ENCODE measurements around the gene GLIS2.

Gene GLIS2

GRCh38 chr16:4350787-4351659 is 35.2 kb downstream of the GLIS2 start, which contains the start of gene PAM16:
TSS of gene PAM16 (minus strand) at chr16:4351321. CDS start at chr16:4351234, 87 bp downstream.
- 0 out of 2 replicates have a peak, but pooled peaks have one; percentile 8 for TF ChIP-seq CTCF (IDR thresholded peaks at IDR 0.05; ENCODE audit: borderline replicate concordance, insufficient read depth, low read depth, low read length)
- H3K4me3 ChIP-seq (ENCODE audit: low read depth, low read length): peak within 1 kb of the TSS; percentile 99

- H3K4me3 ChIP-seq (ENCODE audit: low read depth, low read length): no peak overlapping the region
Measured at GRCh38 chr16:4351880-4352279, 36.0 kb downstream of the GLIS2 start.

DNA sequence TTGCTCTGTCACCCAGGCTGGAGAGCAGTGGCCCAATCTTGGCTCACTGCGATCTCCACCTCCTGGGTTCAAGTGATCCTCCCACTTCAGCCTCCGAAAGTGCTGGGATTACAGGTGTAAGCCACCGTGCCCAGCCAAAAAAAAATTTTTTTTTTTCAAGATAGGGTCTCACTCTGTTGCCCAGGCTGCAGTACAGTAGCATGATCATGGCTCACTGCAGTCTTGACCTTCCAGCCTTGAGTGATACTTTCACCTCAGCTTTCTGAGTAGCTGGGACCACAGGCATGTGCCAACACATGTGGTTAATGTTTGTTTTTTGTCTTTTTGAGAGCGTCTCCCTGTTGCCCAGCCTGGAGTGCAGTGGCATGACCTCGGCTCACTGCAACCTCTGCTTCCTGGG is 37.0 kb downstream of the GLIS2 start:
- no peak for TF ChIP-seq CTCF (IDR thresholded peaks at IDR 0.05; ENCODE audit: borderline replicate concordance, insufficient read depth, low read depth, low read length)
- H3K4me3 ChIP-seq (ENCODE audit: low read depth, low read length): no peak overlapping the region

More at GRCh38 chr16:4351880-4352279, 36.0 kb downstream of the GLIS2 start:
- TF ChIP-seq CTCF (IDR thresholded peaks at IDR 0.05; ENCODE audit: borderline replicate concordance, insufficient read depth, low read depth, low read length): no peak

GRCh38 chr16:4353675-4354074 is 37.8 kb downstream of the GLIS2 start:
- TF ChIP-seq CTCF (IDR thresholded peaks at IDR 0.05; ENCODE audit: borderline replicate concordance, insufficient read depth, low read depth, low read length): no peak
- H3K4me3 ChIP-seq (ENCODE audit: low read depth, low read length): no peak overlapping the region

GRCh38 chr16:4354512-4355409 is 38.9 kb downstream of the GLIS2 start:
- TF ChIP-seq CTCF (IDR thresholded peaks at IDR 0.05; ENCODE audit: borderline replicate concordance, insufficient read depth, low read depth, low read length): no peak
- no peak overlapping the region for H3K4me3 ChIP-seq (ENCODE audit: low read depth, low read length)

DNA sequence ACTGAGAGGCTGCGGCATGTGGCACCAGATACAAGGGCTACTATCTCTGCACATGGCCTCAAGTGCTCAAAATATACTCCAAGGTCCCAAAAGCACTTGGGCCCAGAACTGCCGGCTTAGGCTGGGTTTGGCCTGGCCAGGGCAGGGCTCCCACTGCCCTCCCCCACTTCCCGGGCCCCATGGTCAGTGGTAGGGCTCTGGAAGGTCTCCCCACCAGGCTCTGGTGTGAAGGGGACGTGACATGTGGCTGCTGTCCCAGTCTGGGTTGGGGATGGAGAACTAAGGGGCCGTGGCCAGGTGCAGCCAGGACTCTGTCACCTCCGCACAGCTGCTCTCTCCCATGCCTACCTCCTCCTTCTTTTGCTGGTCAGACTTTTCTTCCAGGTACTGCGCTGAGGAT is 41.0 kb downstream of the GLIS2 start:
- H3K4me3 ChIP-seq (ENCODE audit: low read depth, low read length): no peak overlapping the region
- no peak for TF ChIP-seq CTCF (IDR thresholded peaks at IDR 0.05; ENCODE audit: borderline replicate concordance, insufficient read depth, low read depth, low read length)

Data from GM12875 (cell line).